ENCODE data around the gene SHANK1.

SHANK1 gene

DNA sequence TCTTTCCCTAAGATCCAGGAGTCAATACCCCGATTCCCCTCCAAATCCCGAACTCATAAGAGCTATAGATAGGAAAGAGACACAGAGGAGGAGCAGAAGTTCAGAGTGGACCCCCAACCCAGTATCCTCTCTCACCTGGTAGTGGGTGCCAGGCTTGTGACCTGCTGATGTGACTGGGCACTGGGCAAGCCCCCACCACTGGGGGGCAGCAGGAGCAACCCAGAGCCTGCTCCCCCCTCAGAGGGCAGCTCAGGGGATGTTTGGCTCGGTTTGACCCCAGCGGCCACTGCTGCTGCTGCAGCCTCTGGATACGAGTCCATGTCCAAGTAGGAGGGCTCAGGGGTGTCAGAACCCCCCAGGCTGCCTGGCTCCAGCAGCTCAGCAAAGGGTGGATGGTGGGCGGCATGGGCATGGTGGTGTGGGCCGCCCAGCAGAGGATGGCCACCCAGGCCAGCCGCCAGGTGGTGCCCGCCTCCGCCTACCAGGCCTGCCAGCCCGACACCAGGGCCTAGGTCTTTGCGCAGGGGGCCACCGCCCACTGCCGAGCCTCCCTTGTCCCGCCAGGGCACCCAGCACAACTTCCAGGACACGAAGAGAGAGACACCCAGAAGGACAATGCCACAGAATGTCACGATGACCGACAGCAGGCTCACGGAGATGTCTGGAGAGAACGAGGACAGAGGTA is 87.3 kb downstream of the SHANK1 start:
- TF ChIP-seq, protein P1, sequence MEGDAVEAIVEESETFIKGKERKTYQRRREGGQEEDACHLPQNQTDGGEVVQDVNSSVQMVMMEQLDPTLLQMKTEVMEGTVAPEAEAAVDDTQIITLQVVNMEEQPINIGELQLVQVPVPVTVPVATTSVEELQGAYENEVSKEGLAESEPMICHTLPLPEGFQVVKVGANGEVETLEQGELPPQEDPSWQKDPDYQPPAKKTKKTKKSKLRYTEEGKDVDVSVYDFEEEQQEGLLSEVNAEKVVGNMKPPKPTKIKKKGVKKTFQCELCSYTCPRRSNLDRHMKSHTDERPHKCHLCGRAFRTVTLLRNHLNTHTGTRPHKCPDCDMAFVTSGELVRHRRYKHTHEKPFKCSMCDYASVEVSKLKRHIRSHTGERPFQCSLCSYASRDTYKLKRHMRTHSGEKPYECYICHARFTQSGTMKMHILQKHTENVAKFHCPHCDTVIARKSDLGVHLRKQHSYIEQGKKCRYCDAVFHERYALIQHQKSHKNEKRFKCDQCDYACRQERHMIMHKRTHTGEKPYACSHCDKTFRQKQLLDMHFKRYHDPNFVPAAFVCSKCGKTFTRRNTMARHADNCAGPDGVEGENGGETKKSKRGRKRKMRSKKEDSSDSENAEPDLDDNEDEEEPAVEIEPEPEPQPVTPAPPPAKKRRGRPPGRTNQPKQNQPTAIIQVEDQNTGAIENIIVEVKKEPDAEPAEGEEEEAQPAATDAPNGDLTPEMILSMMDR (conservative IDR thresholded peaks at IDR 0.05; ENCODE audit: low read depth) = no peak
- no peak for DNase-seq (ENCODE audit: low spot score)
- CTCF ChIA-PET = interaction anchor here (0.6 kb wide), 1 partner anchor 151 kb away, joined by 6 read pairs; no protein-coding TSS in a partner anchor
- POLR2A ChIA-PET (ENCODE audit: low non-redundant PET) = no interaction called here
- H3K27ac ChIP-seq = no peak overlapping the region

DNA sequence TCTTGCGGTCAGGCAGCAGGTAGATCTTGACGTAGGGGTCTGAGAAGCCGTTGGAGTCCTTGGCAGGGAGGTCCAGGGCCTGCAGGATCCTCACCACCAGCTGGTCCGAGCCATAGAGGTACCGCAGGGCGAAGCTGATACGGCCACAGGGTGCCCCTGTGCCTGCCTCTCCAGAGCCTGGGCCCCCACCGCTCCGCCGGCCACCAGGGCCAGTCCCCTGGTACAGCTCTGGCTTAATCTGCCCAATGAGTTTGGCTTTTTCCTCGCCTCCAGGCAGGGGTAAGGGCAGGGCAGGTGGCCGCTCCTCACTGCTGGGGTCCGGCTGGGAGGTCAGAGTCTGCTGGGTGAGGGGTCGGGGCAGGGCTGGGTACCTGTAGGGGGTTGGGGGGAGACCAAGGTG is 89.8 kb downstream of the SHANK1 start:
- H3K27ac ChIP-seq = no peak overlapping the region
- DNase-seq (ENCODE audit: low spot score) = no peak
- ChIA-PET CTCF (no interaction called here), POLR2A (ENCODE audit: low non-redundant PET) (no interaction called here)
- TF ChIP-seq, protein P1 (conservative IDR thresholded peaks at IDR 0.05; ENCODE audit: low read depth) = no peak

GRCh38 chr19:50629194-50629593 is 90.4 kb downstream of the SHANK1 start:
- DNase-seq (ENCODE audit: low spot score) = no peak
- POLR2A ChIA-PET (ENCODE audit: low non-redundant PET) = no interaction called here
- CTCF ChIA-PET = no interaction called here
- TF ChIP-seq, protein P1 (conservative IDR thresholded peaks at IDR 0.05; ENCODE audit: low read depth) = no peak
- no peak overlapping the region for H3K27ac ChIP-seq

- no peak overlapping the region for H3K27ac ChIP-seq
- no peak for DNase-seq (ENCODE audit: low spot score)
- ChIA-PET CTCF (no interaction called here), POLR2A (ENCODE audit: low non-redundant PET) (no interaction called here)
- TF ChIP-seq, protein P1 (conservative IDR thresholded peaks at IDR 0.05; ENCODE audit: low read depth) = no peak
Observed at GRCh38 chr19:50628551-50628950, 91.1 kb downstream of the SHANK1 start.

DNA sequence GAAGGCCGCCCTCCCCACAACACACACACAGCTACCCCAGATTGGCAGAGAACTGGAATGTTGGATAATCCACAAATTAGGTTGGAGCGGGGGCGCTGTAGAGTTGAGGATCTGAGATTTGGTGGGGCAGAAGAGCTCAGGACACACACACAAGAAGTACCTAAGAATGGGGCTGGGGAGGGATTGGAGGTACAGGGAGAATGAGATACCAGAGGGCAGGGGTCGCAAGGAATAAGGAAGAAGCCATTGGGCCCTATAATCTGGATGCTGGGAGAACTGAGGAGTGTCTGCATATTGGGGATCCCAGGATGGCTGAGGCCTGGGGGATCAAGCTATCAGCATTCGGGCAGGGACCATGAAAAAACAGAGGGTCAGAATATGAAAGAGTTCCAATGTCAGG is 91.5 kb downstream of the SHANK1 start:
- no peak for DNase-seq (ENCODE audit: low spot score)
- TF ChIP-seq, protein P1 (conservative IDR thresholded peaks at IDR 0.05; ENCODE audit: low read depth) = no peak
- H3K27ac ChIP-seq = no peak overlapping the region
- ChIA-PET POLR2A (ENCODE audit: low non-redundant PET) (no interaction called here), CTCF (interaction anchor here (0.6 kb wide), 1 partner anchor 89 kb away, joined by 3 read pairs; no protein-coding TSS in a partner anchor)

- ChIA-PET POLR2A (ENCODE audit: low non-redundant PET) (no interaction called here), CTCF (no interaction called here)
- TF ChIP-seq, protein P1 (conservative IDR thresholded peaks at IDR 0.05; ENCODE audit: low read depth) = no peak
- H3K27ac ChIP-seq = no peak overlapping the region
- DNase-seq (ENCODE audit: low spot score) = no peak
Observed at GRCh38 chr19:50626795-50627194, 92.8 kb downstream of the SHANK1 start.

Measured in RWPE1 (cell line).